Measurements from ENCODE around the gene KCP. TPM values are rescaled to one million over a fixed set of nuclear protein-coding genes. Genes with fewer than 3 reads are reported as not detected.

Gene KCP
- total and polyA plus RNA-seq, 7 experiments from 2014 or later, result 0.10 to 1.6 (median 0.24) TPM; not detected in 3

- no peak for ATAC-seq
- Histone ChIP-seq H3K27ac (ENCODE audit: low read depth, low read length) (no peak overlapping the region), H3K9me3 (ENCODE audit: control insufficient read depth in 2 of 3, low read length in 3 of 3) (no peaks in the 10 kb centered on the region), H3K4me1 (ENCODE audit: control insufficient read depth in 2 of 2, insufficient read depth in 2 of 2, low read length in 2 of 2) (no peaks in the 10 kb centered on the region), H3K27me3 (ENCODE audit: control insufficient read depth in 2 of 2, insufficient read depth in 2 of 2, low read length in 2 of 2) (no peaks in the 10 kb centered on the region), H3K36me3 (ENCODE audit: control insufficient read depth in 2 of 3, insufficient read depth in 3 of 3, low read length in 3 of 3) (no peaks in the 10 kb centered on the region), H3K4me3 (ENCODE audit: low read length) (no peak overlapping the region)
- ChIA-PET CTCF (no interaction called here), POLR2A (interaction anchor here (0.6 kb wide), 1 partner anchor 79 kb away, joined by 3 read pairs; no protein-coding TSS in a partner anchor)
- peaks cover 0 to 9% (median 6%) of the 10 kb centered on the region in 7 donors for H3K4me1 Mint-ChIP-seq
- no peak overlapping the region for H3K4me3 Mint-ChIP-seq
- intact Hi-C loops (cut with micrococcal nuclease), result no loop called here
- peaks cover 0 to 33% (median 4%) of the 10 kb centered on the region in 5 donors for H3K27me3 Mint-ChIP-seq
- no peak overlapping the region for H3K27ac Mint-ChIP-seq
- H3K36me3 Mint-ChIP-seq, result no peaks in the 10 kb centered on the region
- no peak for DNase-seq
- H3K9me3 Mint-ChIP-seq, result no peaks in the 10 kb centered on the region
These were observed 75.2 kb downstream of the KCP start for GRCh38 chr7:128835231-128835751.

DNA sequence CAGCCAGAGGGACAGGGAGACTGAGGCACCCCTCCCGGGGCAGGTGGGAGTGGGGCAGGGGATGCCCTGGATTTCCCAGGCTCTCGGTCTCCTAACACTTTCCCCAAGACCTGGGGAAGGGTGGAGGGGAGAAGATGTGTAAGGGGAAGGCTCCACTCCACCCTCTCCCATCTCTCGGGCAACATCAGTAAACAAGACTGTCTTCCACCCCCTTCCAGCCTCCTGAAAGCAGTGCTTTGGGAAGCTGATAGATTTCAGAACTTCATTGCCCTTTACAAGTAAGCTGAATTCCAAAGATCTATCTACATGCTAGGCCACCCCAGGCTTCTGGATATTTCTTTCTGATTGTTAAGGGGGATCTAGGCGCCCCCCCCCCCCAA is 76.6 kb downstream of the KCP start:
- H3K4me1 Mint-ChIP-seq, result peaks cover 5 to 18% (median 13%) of the 10 kb centered on the region in 7 donors
- Histone ChIP-seq H3K4me3 (ENCODE audit: low read length) (no peak overlapping the region), H3K27ac (ENCODE audit: low read depth, low read length) (no peak overlapping the region), H3K36me3 (ENCODE audit: control insufficient read depth in 2 of 3, insufficient read depth in 3 of 3, low read length in 3 of 3) (no peaks in the 10 kb centered on the region), H3K4me1 (ENCODE audit: control insufficient read depth in 2 of 2, insufficient read depth in 2 of 2, low read length in 2 of 2) (peaks cover 0 to 9% of the 10 kb centered on the region in 2 donors), H3K9me3 (ENCODE audit: control insufficient read depth in 2 of 3, low read length in 3 of 3) (no peaks in the 10 kb centered on the region), H3K27me3 (ENCODE audit: control insufficient read depth in 2 of 2, insufficient read depth in 2 of 2, low read length in 2 of 2) (peaks cover 3 to 8% of the 10 kb centered on the region in 2 donors)
- no peaks in the 10 kb centered on the region for H3K36me3 Mint-ChIP-seq
- CTCF ChIA-PET, result no interaction called here
- intact Hi-C loops (cut with micrococcal nuclease), result no loop called here
- peaks cover 7 to 43% (median 13%) of the 10 kb centered on the region in 5 donors for H3K27me3 Mint-ChIP-seq
- H3K27ac Mint-ChIP-seq, result no peak overlapping the region
- no peaks in the 10 kb centered on the region for H3K9me3 Mint-ChIP-seq
- DNase-seq (no peak), ATAC-seq (no peak)
- no peak overlapping the region for H3K4me3 Mint-ChIP-seq
- POLR2A ChIA-PET, result interaction anchor here (0.7 to 0.9 kb wide), 2 partner anchors 51 to 69 kb away, joined by 3 to 4 read pairs; no protein-coding TSS in a partner anchor

- ChIA-PET CTCF (interaction anchor here (0.7 kb wide), 1 partner anchor 1924 kb away, joined by 3 read pairs; no protein-coding TSS in a partner anchor), POLR2A (interaction anchor here (0.7 kb wide), 1 partner anchor 70 kb away, joined by 3 read pairs; no protein-coding TSS in a partner anchor)
- Mint-ChIP-seq H3K27ac (no peak overlapping the region), H3K27me3 (peaks cover 10 to 48% (median 18%) of the 10 kb centered on the region in 5 donors), H3K4me3 (no peak overlapping the region), H3K36me3 (no peaks in the 10 kb centered on the region), H3K4me1 (peaks cover 5 to 18% (median 13%) of the 10 kb centered on the region in 7 donors), H3K9me3 (no peaks in the 10 kb centered on the region)
- Histone ChIP-seq H3K4me1 (ENCODE audit: control insufficient read depth in 2 of 2, insufficient read depth in 2 of 2, low read length in 2 of 2) (peaks cover 0 to 9% of the 10 kb centered on the region in 2 donors), H3K4me3 (ENCODE audit: low read length) (no peak overlapping the region), H3K9me3 (ENCODE audit: control insufficient read depth in 2 of 3, low read length in 3 of 3) (no peaks in the 10 kb centered on the region), H3K27ac (ENCODE audit: low read depth, low read length) (no peak overlapping the region), H3K36me3 (ENCODE audit: control insufficient read depth in 2 of 3, insufficient read depth in 3 of 3, low read length in 3 of 3) (no peaks in the 10 kb centered on the region), H3K27me3 (ENCODE audit: control insufficient read depth in 2 of 2, insufficient read depth in 2 of 2, low read length in 2 of 2) (peaks cover 3 to 13% of the 10 kb centered on the region in 2 donors)
- DNase-seq, result no peak
- intact Hi-C loops (cut with micrococcal nuclease), result no loop called here
- ATAC-seq, result no peak
These were observed 77.2 kb downstream of the KCP start for GRCh38 chr7:128833148-128833945.

- Histone ChIP-seq H3K27me3 (ENCODE audit: control insufficient read depth in 2 of 2, insufficient read depth in 2 of 2, low read length in 2 of 2) (peaks cover 3 to 15% of the 10 kb centered on the region in 2 donors), H3K27ac (ENCODE audit: low read depth, low read length) (no peak overlapping the region), H3K9me3 (ENCODE audit: control insufficient read depth in 2 of 3, low read length in 3 of 3) (no peaks in the 10 kb centered on the region), H3K36me3 (ENCODE audit: control insufficient read depth in 2 of 3, insufficient read depth in 3 of 3, low read length in 3 of 3) (no peaks in the 10 kb centered on the region), H3K4me1 (ENCODE audit: control insufficient read depth in 2 of 2, insufficient read depth in 2 of 2, low read length in 2 of 2) (peaks cover 0 to 9% of the 10 kb centered on the region in 2 donors), H3K4me3 (ENCODE audit: low read length) (no peak overlapping the region)
- no peak overlapping the region for H3K27ac Mint-ChIP-seq
- no peak for DNase-seq
- intact Hi-C loops (cut with micrococcal nuclease), result no loop called here
- ChIA-PET CTCF (interaction anchor here (0.7 kb wide), 1 partner anchor 1924 kb away, joined by 3 read pairs; no protein-coding TSS in a partner anchor), POLR2A (no interaction called here)
- no peaks in the 10 kb centered on the region for H3K36me3 Mint-ChIP-seq
- H3K9me3 Mint-ChIP-seq, result no peaks in the 10 kb centered on the region
- no peak for ATAC-seq
- H3K4me3 Mint-ChIP-seq, result no peak overlapping the region
- H3K27me3 Mint-ChIP-seq, result peaks cover 15 to 54% (median 23%) of the 10 kb centered on the region in 5 donors
- peaks cover 5 to 18% (median 13%) of the 10 kb centered on the region in 7 donors for H3K4me1 Mint-ChIP-seq
These were observed 77.7 kb downstream of the KCP start for GRCh38 chr7:128832880-128833147.

DNA sequence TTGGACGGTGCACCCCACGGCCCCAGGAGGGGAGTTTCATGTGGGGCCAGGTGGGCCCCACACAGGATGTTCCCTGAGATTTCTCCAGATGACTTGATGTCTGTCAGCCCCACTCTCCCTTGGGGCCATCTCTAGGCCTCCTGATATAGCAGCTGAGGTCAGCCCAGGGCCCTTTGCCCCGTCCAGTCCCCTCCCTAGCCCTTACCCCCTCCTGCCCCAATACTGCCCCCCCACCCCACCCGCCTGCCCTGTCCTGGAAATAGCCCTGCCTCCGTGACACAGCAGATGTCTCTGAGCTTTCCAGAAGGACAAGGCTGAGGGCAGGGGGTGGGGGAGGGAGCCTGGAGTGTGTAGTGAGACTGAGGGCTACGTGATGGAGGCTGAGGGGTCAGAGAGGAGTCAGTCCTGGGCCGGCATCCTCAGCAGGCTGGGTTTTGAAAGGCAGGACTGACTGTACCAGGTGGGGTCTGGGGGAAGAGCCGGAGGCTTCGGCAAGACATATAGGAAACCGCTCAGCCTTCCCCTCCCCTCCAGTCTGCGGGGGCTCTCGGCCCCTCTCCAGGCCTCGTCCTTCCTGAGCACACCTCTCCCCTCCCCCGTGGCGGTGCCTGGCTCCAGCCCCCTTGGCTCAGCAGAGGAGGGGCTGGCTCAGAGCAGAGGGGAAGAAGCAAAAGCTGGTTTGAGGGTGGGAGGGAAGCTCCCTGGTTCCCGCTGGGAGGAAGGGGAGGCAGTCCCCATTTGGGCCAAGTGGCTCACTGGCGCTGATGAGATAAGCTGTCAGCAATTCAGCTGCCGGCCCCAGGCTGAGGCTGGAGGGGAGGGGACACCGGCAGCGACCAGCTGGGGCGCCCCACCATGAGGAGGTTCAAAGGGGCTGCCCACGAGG is 78.3 kb downstream of the KCP start:
- ATAC-seq, result no peak
- H3K9me3 ChIP-seq (ENCODE audit: control insufficient read depth in 2 of 3, low read length in 3 of 3), result no peaks in the 10 kb centered on the region
- H3K4me3 Mint-ChIP-seq, result peak overlapping the region in 4 of 10 donors; percentile 58 to 86 (median 82)
- H3K27ac Mint-ChIP-seq, result no peak overlapping the region
- POLR2A ChIA-PET, result no interaction called here
- H3K27ac ChIP-seq (ENCODE audit: low read depth, low read length), result no peak overlapping the region
- H3K27me3 ChIP-seq (ENCODE audit: control insufficient read depth in 2 of 2, insufficient read depth in 2 of 2, low read length in 2 of 2), result peaks cover 3 to 15% of the 10 kb centered on the region in 2 donors
- H3K36me3 Mint-ChIP-seq, result no peaks in the 10 kb centered on the region
- peaks cover 5 to 18% (median 13%) of the 10 kb centered on the region in 7 donors for H3K4me1 Mint-ChIP-seq
- CTCF ChIA-PET, result interaction anchor here (0.5 kb wide), 1 partner anchor 465 kb away, joined by 3 read pairs; no protein-coding TSS in a partner anchor
- H3K9me3 Mint-ChIP-seq, result no peaks in the 10 kb centered on the region
- peaks cover 0 to 9% of the 10 kb centered on the region in 2 donors for H3K4me1 ChIP-seq (ENCODE audit: control insufficient read depth in 2 of 2, insufficient read depth in 2 of 2, low read length in 2 of 2)
- H3K36me3 ChIP-seq (ENCODE audit: control insufficient read depth in 2 of 3, insufficient read depth in 3 of 3, low read length in 3 of 3), result no peaks in the 10 kb centered on the region
- no peak for DNase-seq
- intact Hi-C loops (cut with micrococcal nuclease), result no loop called here
- no peak overlapping the region for H3K4me3 ChIP-seq (ENCODE audit: low read length)
- H3K27me3 Mint-ChIP-seq, result peaks cover 20 to 56% (median 26%) of the 10 kb centered on the region in 5 donors

GRCh38 chr7:128831178-128831993 is 79.1 kb downstream of the KCP start:
- Mint-ChIP-seq H3K27ac (no peak overlapping the region), H3K4me1 (peaks cover 5 to 18% (median 13%) of the 10 kb centered on the region in 7 donors), H3K36me3 (no peaks in the 10 kb centered on the region), H3K9me3 (no peaks in the 10 kb centered on the region), H3K27me3 (peaks cover 25 to 64% (median 28%) of the 10 kb centered on the region in 5 donors), H3K4me3 (peak overlapping the region in 9 of 10 donors; percentile 52 to 86 (median 76))
- peak; percentile 11 for ATAC-seq
- Histone ChIP-seq H3K27ac (ENCODE audit: low read depth, low read length) (no peak overlapping the region), H3K4me3 (ENCODE audit: low read length) (no peak overlapping the region), H3K9me3 (ENCODE audit: control insufficient read depth in 2 of 3, low read length in 3 of 3) (no peaks in the 10 kb centered on the region), H3K36me3 (ENCODE audit: control insufficient read depth in 2 of 3, insufficient read depth in 3 of 3, low read length in 3 of 3) (no peaks in the 10 kb centered on the region), H3K27me3 (ENCODE audit: control insufficient read depth in 2 of 2, insufficient read depth in 2 of 2, low read length in 2 of 2) (peaks cover 3 to 15% of the 10 kb centered on the region in 2 donors), H3K4me1 (ENCODE audit: control insufficient read depth in 2 of 2, insufficient read depth in 2 of 2, low read length in 2 of 2) (peaks cover 0 to 9% of the 10 kb centered on the region in 2 donors)
- intact Hi-C loops (cut with micrococcal nuclease), result no loop called here
- ChIA-PET CTCF (interaction anchor here (0.5 kb wide), 1 partner anchor 464 kb away, joined by 3 read pairs; no protein-coding TSS in a partner anchor), POLR2A (interaction anchor here (1.1 kb wide), 1 partner anchor 92 kb away, joined by 4 read pairs; the partner anchor contains the start of gene CALU)
- peak in 2 of 9 donors; percentile 15 to 25 for DNase-seq

Measured in naive thymus-derived CD4-positive, alpha-beta T cell (primary cell).